Stimulated activated CD4-positive, alpha-beta T cell treated with anti-CD3 and anti-CD28 coated beads, Interleukin-4, amount 100 ng/mL, for 4 hours (primary cell): ENCODE results near the gene SYNC.
"Not testable (repeated sequence)": the region's sequence is repeated elsewhere in the genome, so short reads cannot be mapped to it uniquely, and the experiment has no call there.

ENCODE experiments used
- DNase-seq, 2 experiments: peaks; one replicate each; pipeline ENCODE4 v3.0.0-alpha.2; 2020

The SYNC gene

GRCh38 chr1:32724678-32725614, 22.4 kb upstream of the SYNC start:
- DNase-seq: peak in 1 of 2 experiments; percentile 26

GRCh38 chr1:32719681-32720275, 17.2 kb upstream of the SYNC start:
- no peak for DNase-seq

- no peak for DNase-seq
These were observed 16.0 kb upstream of the SYNC start for GRCh38 chr1:32718527-32718926.

GRCh38 chr1:32718036-32718435, 15.5 kb upstream of the SYNC start:
- no peak for DNase-seq

- DNase-seq: no peak
These were observed 14.9 kb upstream of the SYNC start for GRCh38 chr1:32717503-32717902.

GRCh38 chr1:32716312-32717148, 14.0 kb upstream of the SYNC start:
- peak; percentile 41 to 43 for DNase-seq

GRCh38 chr1:32715901-32716311, 13.3 kb upstream of the SYNC start:
- DNase-seq: no peak

- DNase-seq: no peak
These were observed 11.7 kb upstream of the SYNC start for GRCh38 chr1:32714277-32714676.

- no peak for DNase-seq
These were observed 10.5 kb upstream of the SYNC start for GRCh38 chr1:32713081-32713480.

- not testable (repeated sequence) for DNase-seq
These were observed 8.7 kb upstream of the SYNC start for GRCh38 chr1:32711221-32711620.

- no peak for DNase-seq
These were observed 6.9 kb upstream of the SYNC start for GRCh38 chr1:32709476-32709875.

- no peak for DNase-seq
These were observed 6.5 kb upstream of the SYNC start for GRCh38 chr1:32709075-32709474.

GRCh38 chr1:32706491-32706890, 3.9 kb upstream of the SYNC start:
- no peak for DNase-seq

GRCh38 chr1:32705516-32705915, 2.9 kb upstream of the SYNC start:
- DNase-seq: no peak

- no peak for DNase-seq
These were observed 1.1 kb upstream of the SYNC start for GRCh38 chr1:32703479-32704291.

- no peak for DNase-seq
These were observed 495 bp downstream of the SYNC start for GRCh38 chr1:32701951-32702598.

- no peak for DNase-seq
These were observed 1.1 kb downstream of the SYNC start for GRCh38 chr1:32701421-32701911.

GRCh38 chr1:32696996-32697395, 5.6 kb downstream of the SYNC start:
- DNase-seq: not testable (repeated sequence)

GRCh38 chr1:32696041-32696440, 6.5 kb downstream of the SYNC start:
- no peak for DNase-seq

- DNase-seq: no peak
These were observed 7.3 kb downstream of the SYNC start for GRCh38 chr1:32695098-32695904.
